ENCODE measurements around the gene SCLY. TPM values are rescaled to one million over a fixed set of nuclear protein-coding genes. Genes with fewer than 3 reads are reported as not detected.

Gene SCLY
- total RNA-seq, 1 donor from 2014 or later = 11.5 TPM

DNA sequence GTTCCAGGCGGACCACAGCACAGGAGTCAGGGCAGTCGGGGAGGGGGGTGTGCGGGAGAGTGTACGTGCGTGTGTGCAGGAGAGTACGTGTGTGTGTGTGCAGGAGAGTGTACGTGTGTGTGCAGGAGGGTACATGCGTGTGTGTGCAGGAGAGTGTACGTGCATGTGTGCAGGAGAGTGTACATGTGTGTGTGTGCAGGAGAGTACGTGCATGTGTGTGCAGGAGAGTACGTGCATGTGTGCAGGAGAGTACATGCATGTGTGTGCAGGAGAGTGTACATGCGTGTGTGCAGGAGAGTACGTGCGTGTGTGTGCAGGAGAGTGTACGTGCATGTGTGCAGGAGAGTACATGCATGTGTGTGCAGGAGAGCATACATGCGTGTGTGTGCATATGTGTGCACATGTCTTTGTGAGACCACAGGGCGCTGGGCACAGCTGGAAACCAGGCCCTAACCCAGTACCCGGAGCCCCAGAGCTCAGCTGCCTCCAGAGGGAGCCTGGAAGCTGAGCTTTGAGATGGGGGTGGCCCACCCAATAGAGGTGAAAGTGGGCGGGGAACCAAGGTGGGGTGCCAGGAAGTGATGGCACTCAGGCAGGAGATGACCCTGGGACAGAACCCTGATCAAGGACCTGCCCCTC, 63.8 kb downstream of the SCLY start:
- TF ChIP-seq, protein P1, sequence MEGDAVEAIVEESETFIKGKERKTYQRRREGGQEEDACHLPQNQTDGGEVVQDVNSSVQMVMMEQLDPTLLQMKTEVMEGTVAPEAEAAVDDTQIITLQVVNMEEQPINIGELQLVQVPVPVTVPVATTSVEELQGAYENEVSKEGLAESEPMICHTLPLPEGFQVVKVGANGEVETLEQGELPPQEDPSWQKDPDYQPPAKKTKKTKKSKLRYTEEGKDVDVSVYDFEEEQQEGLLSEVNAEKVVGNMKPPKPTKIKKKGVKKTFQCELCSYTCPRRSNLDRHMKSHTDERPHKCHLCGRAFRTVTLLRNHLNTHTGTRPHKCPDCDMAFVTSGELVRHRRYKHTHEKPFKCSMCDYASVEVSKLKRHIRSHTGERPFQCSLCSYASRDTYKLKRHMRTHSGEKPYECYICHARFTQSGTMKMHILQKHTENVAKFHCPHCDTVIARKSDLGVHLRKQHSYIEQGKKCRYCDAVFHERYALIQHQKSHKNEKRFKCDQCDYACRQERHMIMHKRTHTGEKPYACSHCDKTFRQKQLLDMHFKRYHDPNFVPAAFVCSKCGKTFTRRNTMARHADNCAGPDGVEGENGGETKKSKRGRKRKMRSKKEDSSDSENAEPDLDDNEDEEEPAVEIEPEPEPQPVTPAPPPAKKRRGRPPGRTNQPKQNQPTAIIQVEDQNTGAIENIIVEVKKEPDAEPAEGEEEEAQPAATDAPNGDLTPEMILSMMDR (conservative IDR thresholded peaks at IDR 0.05; ENCODE audit: low read depth, low read length) = no peak
- H3K4me3 ChIP-seq (ENCODE audit: low read depth, low read length) = no peak overlapping the region
- no peak for DNase-seq (ENCODE audit: low read depth)

DNA sequence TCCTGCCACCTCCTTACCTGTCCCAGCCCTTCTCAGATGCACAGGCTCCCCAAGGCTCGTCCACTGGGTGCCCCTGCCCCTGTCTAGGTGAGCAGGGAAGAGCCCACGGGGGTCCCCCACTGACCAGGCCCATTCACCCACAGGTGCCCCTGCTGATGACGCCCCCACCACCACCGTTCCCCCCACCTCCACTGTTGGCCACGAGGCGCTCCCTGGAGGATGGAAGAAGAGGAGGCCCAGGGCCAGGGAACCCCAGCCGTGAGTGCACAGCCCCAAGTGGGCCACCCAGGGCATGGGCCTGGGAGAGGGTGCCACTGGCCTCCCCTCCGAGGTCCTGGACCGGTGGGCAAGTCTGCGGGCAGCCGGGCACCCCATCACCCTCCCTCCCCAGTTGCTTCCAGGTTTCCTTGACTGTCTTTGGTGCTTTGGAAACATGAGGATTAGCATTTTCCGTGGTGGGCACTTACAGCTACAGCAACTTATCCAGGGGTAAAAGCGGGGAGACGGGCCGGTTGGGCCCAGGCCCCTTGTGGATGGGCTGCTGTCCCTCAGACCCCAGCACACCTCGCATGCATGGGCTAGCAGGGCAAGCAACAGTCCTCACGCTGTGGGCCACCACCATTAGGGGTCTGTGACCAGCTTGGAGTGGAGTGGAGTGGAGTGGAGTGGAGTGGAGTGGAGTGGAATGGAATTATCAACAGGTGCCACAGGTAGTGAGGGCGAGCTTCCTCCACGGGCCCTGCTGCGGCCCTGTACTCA, 64.5 kb downstream of the SCLY start:
- TF ChIP-seq, protein P1 (conservative IDR thresholded peaks at IDR 0.05; ENCODE audit: low read depth, low read length) = no peak
- DNase-seq (ENCODE audit: low read depth) = no peak
- H3K4me3 ChIP-seq (ENCODE audit: low read depth, low read length) = no peak overlapping the region

DNA sequence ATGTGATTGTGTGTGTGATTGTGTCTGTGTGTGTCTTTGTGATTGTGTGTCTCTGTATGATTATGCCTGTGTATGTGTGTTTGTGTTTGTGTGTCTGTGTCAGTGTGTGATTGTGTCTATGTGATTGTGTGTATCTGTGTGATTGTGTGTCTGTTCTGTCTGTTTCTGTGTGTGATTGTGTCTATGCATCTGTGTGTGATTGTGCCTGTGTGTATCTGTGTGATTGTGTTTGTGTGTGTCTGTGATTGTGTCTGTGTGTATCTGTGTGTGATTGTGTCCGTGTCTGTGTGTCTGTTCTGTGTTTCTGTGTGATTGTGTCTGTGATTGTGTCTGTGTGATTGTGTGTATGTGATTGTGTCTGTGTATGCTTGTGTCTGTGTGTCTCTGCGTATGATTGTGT, 65.5 kb downstream of the SCLY start:
- H3K4me3 ChIP-seq (ENCODE audit: low read depth, low read length) = no peak overlapping the region
- no peak for DNase-seq (ENCODE audit: low read depth)
- TF ChIP-seq, protein P1 (conservative IDR thresholded peaks at IDR 0.05; ENCODE audit: low read depth, low read length) = no peak

DNA sequence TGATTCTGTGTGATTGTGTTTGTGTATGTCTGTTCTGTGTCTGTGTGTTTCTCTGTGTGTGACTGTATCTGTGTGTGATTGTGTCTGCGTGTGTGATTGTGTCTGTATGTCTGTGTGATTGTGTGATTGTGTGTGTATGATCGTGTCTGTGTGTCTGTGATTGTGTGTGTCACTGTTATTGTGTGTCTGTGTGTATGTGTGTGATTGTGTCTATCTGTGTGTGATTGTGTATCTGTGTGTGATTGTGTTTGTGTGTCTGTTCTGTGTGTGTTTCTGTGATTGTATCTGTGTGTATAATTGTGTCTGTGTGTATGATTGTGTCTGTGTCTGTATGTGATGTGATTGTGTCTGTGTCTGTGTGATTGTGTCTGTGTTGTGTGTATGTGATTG, 66.0 kb downstream of the SCLY start:
- no peak for DNase-seq (ENCODE audit: low read depth)
- TF ChIP-seq, protein P1 (conservative IDR thresholded peaks at IDR 0.05; ENCODE audit: low read depth, low read length) = no peak
- H3K4me3 ChIP-seq (ENCODE audit: low read depth, low read length) = no peak overlapping the region

DNA sequence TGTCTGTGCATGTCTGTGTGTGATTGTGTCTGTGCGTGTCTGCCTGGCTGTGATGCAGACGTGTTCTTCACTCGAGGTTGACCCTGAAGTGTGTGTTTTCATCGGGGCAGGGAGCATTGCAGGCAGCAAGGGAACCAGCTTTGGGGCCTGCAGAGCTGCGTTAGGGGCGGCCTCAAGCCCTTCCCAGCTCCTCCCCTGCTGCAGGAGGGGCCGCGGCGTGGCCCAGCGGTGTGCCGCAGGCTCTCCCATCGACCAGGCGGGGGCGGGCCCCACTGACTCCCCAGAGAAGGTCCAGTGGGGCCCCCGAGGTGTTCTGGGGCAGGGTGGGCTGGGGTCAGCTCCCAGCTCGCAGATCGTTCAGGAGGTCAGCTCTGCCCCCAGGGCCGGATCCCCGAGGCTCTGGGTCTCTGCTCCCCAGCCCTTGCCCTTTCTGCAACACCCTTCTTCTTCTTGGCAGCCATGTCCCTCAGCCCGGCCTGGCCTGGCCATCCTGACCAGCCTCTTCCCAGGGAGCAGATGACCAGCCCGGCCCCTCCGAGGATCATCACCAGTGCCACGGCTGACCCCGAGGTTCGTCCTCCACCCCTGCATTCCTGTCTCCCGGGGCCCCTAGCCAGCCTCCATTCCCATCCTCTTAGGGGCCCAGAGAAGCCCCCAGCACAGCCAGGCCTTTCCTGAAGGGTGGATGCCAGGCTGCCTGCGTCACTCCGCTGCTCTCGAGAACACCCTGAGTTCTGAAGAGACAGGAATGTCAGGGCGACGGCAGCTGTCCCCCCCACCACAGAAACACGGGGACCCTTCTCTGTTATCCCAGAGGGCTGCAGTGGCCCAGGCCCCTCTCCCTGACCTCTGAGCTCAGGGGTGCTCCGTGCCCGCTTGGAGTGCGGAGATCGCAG, 66.6 kb downstream of the SCLY start:
- no peak overlapping the region for H3K4me3 ChIP-seq (ENCODE audit: low read depth, low read length)
- DNase-seq (ENCODE audit: low read depth) = no peak

DNA sequence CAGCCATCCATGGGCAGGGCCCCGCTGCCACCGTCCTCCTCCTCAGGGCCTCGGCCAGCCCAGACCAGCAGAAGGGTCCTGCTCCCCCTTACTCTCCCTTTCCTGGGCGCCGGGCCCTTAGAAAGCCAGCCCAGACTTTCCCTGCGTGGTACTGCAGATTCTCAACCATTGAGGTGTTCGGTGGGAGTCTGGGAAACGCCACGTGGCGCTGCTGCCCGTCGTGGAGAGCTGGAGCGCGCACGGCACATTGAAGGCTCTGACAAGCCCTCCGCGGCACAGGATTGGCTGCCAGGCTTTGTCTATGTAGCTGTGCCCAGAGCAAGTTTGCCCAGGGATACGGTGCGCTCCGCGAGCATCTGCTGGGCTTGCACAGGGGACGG, 67.2 kb downstream of the SCLY start:
- TF ChIP-seq, protein P1 (conservative IDR thresholded peaks at IDR 0.05; ENCODE audit: low read depth, low read length) = no peak
- H3K4me3 ChIP-seq (ENCODE audit: low read depth, low read length) = no peak overlapping the region
- DNase-seq (ENCODE audit: low read depth) = no peak

More for the DNA sequence above, 66.6 kb downstream of the SCLY start:
- TF ChIP-seq, protein P1 (conservative IDR thresholded peaks at IDR 0.05; ENCODE audit: low read depth, low read length) = no peak
